ENCODE results near the gene WDR35. TPM values are rescaled to one million over a fixed set of nuclear protein-coding genes. Genes with fewer than 3 reads are reported as not detected.
A peak's percentile ranks its signal among the peaks of the same experiment; 100 is the strongest.

Gene WDR35
- total and polyA plus RNA-seq, 10 of the 15 experiments (the other 5 are each of a cell fraction or from before 2014, with no cell fraction given) = 3.0 to 9.3 (median 6.3) TPM

GRCh38 chr2:19893520-19894133 is 96.3 kb downstream of the WDR35 start (continued):
- TF ChIP-seq SIN3A (IDR thresholded peaks at IDR 0.05; ENCODE audit: low read depth, low read length) = no peak
- TF ChIP-seq RBBP5 (conservative IDR thresholded peaks at IDR 0.05) = no peak
- no peak for TF ChIP-seq HCFC1 (IDR thresholded peaks at IDR 0.05; ENCODE audit: low read length)
- TF ChIP-seq NFIC (IDR thresholded peaks at IDR 0.05; ENCODE audit: low read depth, low read length) = peak; percentile 86
- no peak for TF ChIP-seq TBL1XR1 (IDR thresholded peaks at IDR 0.05; ENCODE audit: low read depth, low read length)
- TF ChIP-seq NFXL1 (IDR thresholded peaks at IDR 0.05; ENCODE audit: borderline replicate concordance) = no peak
- TF ChIP-seq ATF7 (IDR thresholded peaks at IDR 0.05; ENCODE audit: low read depth) = no peak
- TF ChIP-seq NFYA (IDR thresholded peaks at IDR 0.05; ENCODE audit: borderline replicate concordance, low read depth, low read length) = no peak
- no peak for TF ChIP-seq E4F1 (IDR thresholded peaks at IDR 0.05; ENCODE audit: borderline replicate concordance, partially characterized antibody)
- TF ChIP-seq SPI1 (IDR thresholded peaks at IDR 0.05; ENCODE audit: borderline replicate concordance, insufficient read depth, low read depth, low read length) = no peak
- no peak for TF ChIP-seq IRF5 (IDR thresholded peaks at IDR 0.05; ENCODE audit: borderline replicate concordance)
- TF ChIP-seq MYC (IDR thresholded peaks at IDR 0.05; ENCODE audit: insufficient read depth, insufficient read length, insufficient replicate concordance, low read length, severe bottlenecking) = no peak
- TF ChIP-seq YY1 (IDR thresholded peaks at IDR 0.05; ENCODE audit: low read depth, low read length) = no peak
- TF ChIP-seq MEF2A (IDR thresholded peaks at IDR 0.05; ENCODE audit: insufficient read depth, low read depth, low read length) = peak; percentile 70; the same call in 1 of the 2 replicates
- TF ChIP-seq CBFB (IDR thresholded peaks at IDR 0.05; ENCODE audit: low read depth) = no peak
- no peak for TF ChIP-seq RCOR1 (conservative IDR thresholded peaks at IDR 0.05; ENCODE audit: low read depth, low read length)
- no peak for TF ChIP-seq CEBPB (IDR thresholded peaks at IDR 0.05; ENCODE audit: borderline replicate concordance in 1 of 2, low read depth in 2 of 2, low read length in 2 of 2)
- TF ChIP-seq EP300 (IDR thresholded peaks at IDR 0.05; ENCODE audit: borderline replicate concordance in 1 of 2, control insufficient read depth in 1 of 2, low read depth in 2 of 2, low read length in 2 of 2) = peak in 1 of 2 experiments; percentile 50; a peak in 1 of 4 replicates
- 0 out of 2 replicates have a peak, but pooled peaks have one; percentile 18 for TF ChIP-seq ZNF384 (IDR thresholded peaks at IDR 0.05; ENCODE audit: borderline replicate concordance, low read depth, low read length)
- TF ChIP-seq CREB1 (IDR thresholded peaks at IDR 0.05; ENCODE audit: low read depth) = no peak
- TF ChIP-seq PAX8 (IDR thresholded peaks at IDR 0.05) = no peak
- TF ChIP-seq NFYB (IDR thresholded peaks at IDR 0.05; ENCODE audit: insufficient read depth, low read depth, low read length) = no peak
- no peak for TF ChIP-seq SREBF2 (IDR thresholded peaks at IDR 0.05; ENCODE audit: low read length)
- no peak for TF ChIP-seq FOXK2 (IDR thresholded peaks at IDR 0.05)
- no peak for TF ChIP-seq IKZF2 (IDR thresholded peaks at IDR 0.05)
- TF ChIP-seq HDGF (IDR thresholded peaks at IDR 0.05) = no peak
- TF ChIP-seq CBX3 (IDR thresholded peaks at IDR 0.05; ENCODE audit: borderline replicate concordance, low read depth) = no peak
- no peak for TF ChIP-seq RFX5 (IDR thresholded peaks at IDR 0.05; ENCODE audit: low read depth, low read length)
- TF ChIP-seq BRCA1 (IDR thresholded peaks at IDR 0.05; ENCODE audit: low read depth, low read length) = no peak
- TF ChIP-seq SMAD1 (IDR thresholded peaks at IDR 0.05; ENCODE audit: low read depth, partially characterized antibody) = no peak
- 0 out of 2 replicates have a peak, but pooled peaks have one; percentile 32 for TF ChIP-seq ASH2L (IDR thresholded peaks at IDR 0.05; ENCODE audit: borderline replicate concordance, low read depth)

All from GM12878 (cell line).